WTC11 (cell line): ENCODE results near the gene SHROOM3.

Experiments
- ATF2 ChIP-seq: sonication (generic); formaldehyde crosslinking; IDR thresholded peaks from 2 replicates; pipeline ENCODE4 v1.8.1; 2022; ENCODE audit warnings: low read depth, missing genetic modification reagents, borderline replicate concordance
- ATF3 ChIP-seq: sonication (generic); formaldehyde crosslinking; conservative IDR thresholded peaks from 2 replicates; pipeline ENCODE4 v1.8.1; 2022; ENCODE audit warnings: mild to moderate bottlenecking, missing genetic modification reagents
- KAT7 ChIP-seq: sonication (generic); formaldehyde crosslinking; IDR thresholded peaks from 2 replicates; pipeline ENCODE4 v1.8.1; 2023; ENCODE audit warnings: missing genetic modification reagents, mild to moderate bottlenecking, borderline replicate concordance
- ZBTB21 ChIP-seq: sonication (generic); formaldehyde crosslinking; IDR thresholded peaks from 2 replicates; pipeline ENCODE4 v1.8.1; 2023; ENCODE audit warnings: mild to moderate bottlenecking, missing genetic modification reagents, borderline replicate concordance
- ZNF263 ChIP-seq: sonication (generic); formaldehyde crosslinking; IDR thresholded peaks from 2 replicates; pipeline ENCODE4 v1.8.1; 2022; ENCODE audit warnings: low read depth, mild to moderate bottlenecking, moderate library complexity, missing genetic modification reagents
- TF ChIP-seq, protein P1 (sequence below): fragments of 200-600 bp; IDR thresholded peaks from 2 replicates; pipeline ENCODE4 v1.8.0; 2022; ENCODE audit warnings: antibody characterized with exemption

DNA sequence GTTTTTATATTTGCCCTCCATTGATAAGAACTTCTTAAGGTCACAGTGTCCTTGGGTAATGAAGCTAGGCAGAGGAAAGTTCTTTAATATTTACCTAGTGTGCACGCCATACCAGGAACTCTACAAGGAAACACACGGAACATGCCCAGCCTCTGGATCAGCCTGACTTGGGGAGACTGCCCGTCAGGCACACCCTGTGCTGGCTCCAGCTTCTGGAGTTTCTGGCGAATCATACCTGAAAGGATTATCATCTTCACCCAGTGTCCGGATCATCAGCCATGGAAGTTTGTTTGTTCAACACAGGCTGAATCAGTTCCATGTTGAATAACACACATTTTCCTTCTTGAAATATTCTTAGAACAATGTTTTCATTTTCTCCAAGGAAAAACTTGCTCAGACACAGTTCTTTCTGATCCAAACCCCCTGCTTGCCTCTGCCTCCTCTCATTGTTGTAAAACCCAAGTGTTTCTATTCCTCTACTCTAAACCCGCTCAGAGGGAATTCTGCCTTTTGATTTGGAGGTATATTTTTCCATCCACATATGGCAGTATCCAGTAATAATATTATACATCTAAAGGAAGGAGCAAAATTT lies 176.7 kb downstream of the SHROOM3 start:
- TF ChIP-seq, protein P1, sequence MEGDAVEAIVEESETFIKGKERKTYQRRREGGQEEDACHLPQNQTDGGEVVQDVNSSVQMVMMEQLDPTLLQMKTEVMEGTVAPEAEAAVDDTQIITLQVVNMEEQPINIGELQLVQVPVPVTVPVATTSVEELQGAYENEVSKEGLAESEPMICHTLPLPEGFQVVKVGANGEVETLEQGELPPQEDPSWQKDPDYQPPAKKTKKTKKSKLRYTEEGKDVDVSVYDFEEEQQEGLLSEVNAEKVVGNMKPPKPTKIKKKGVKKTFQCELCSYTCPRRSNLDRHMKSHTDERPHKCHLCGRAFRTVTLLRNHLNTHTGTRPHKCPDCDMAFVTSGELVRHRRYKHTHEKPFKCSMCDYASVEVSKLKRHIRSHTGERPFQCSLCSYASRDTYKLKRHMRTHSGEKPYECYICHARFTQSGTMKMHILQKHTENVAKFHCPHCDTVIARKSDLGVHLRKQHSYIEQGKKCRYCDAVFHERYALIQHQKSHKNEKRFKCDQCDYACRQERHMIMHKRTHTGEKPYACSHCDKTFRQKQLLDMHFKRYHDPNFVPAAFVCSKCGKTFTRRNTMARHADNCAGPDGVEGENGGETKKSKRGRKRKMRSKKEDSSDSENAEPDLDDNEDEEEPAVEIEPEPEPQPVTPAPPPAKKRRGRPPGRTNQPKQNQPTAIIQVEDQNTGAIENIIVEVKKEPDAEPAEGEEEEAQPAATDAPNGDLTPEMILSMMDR = no peak
- TF ChIP-seq ATF3 (CRISPR knock-in tag) (no peak), ATF2 (CRISPR knock-in tag) (no peak), ZBTB21 (CRISPR knock-in tag) (no peak), KAT7 (CRISPR knock-in tag) (no peak), ZNF263 (CRISPR knock-in tag) (no peak)
